GM23338 (cell line): ENCODE results near the gene MATR3. TPM values are rescaled to one million over a fixed set of nuclear protein-coding genes. Genes with fewer than 3 reads are reported as not detected.
"Not testable (repeated sequence)": the region's sequence is repeated elsewhere in the genome, so short reads cannot be mapped to it uniquely, and the experiment has no call there.

Experiments used
- ATAC-seq: fragments of 200-7000 bp; cut with Tn5 transposase; 3 replicates; pipeline ENCODE4 v1.9.1; 2020
- DNase-seq: peaks from one replicate; pipeline ENCODE4 v3.0.0-alpha.2; 2015; ENCODE audit warnings: low spot score
- H2AFZ ChIP-seq: fragments of 200-600 bp; sonication (generic); 2 replicates; pipeline ENCODE4 v1.8.0; 2016; ENCODE audit warnings: antibody characterized with exemption, mild to moderate bottlenecking, moderate library complexity
- H3F3A ChIP-seq: fragments of 200-600 bp; sonication (generic); replicated peaks from 2 replicates; pipeline ENCODE4 v1.8.0; 2017; ENCODE audit warnings: antibody characterized with exemption, mixed run types, low read depth
- H3K27ac ChIP-seq: fragments of 200-600 bp; sonication (generic); 2 replicates; pipeline ENCODE4 v1.6.1; 2016; ENCODE audit warnings: low read depth
- H3K27me3 ChIP-seq: fragments of 200-600 bp; sonication (generic); 2 replicates; pipeline ENCODE4 v1.8.0; 2016; ENCODE audit warnings: mild to moderate bottlenecking, mixed run types, moderate library complexity; ENCODE audit not compliant: insufficient read depth
- H3K36me3 ChIP-seq: fragments of 200-600 bp; sonication (generic); 2 replicates; pipeline ENCODE4 v1.8.0; 2016; ENCODE audit warnings: mild to moderate bottlenecking; ENCODE audit not compliant: insufficient read depth
- H3K4me1 ChIP-seq: fragments of 200-600 bp; sonication (generic); 2 replicates; pipeline ENCODE4 v1.8.0; 2016; ENCODE audit warnings: mild to moderate bottlenecking, moderate library complexity; ENCODE audit not compliant: insufficient read depth
- H3K4me2 ChIP-seq: fragments of 200-600 bp; sonication (generic); 2 replicates; pipeline ENCODE4 v1.7.1; 2017; ENCODE audit warnings: mixed run types
- H3K4me3 ChIP-seq: fragments of 200-600 bp; sonication (generic); 2 replicates; pipeline ENCODE4 v1.6.1; 2016; ENCODE audit warnings: mixed run types
- H3K79me2 ChIP-seq: fragments of 200-600 bp; sonication (generic); replicated peaks from 2 replicates; pipeline ENCODE4 v1.8.0; 2017; ENCODE audit warnings: mild to moderate bottlenecking; ENCODE audit not compliant: insufficient read depth
- H3K9me2 ChIP-seq: fragments of 200-600 bp; sonication (generic); 2 replicates; pipeline ENCODE4 v1.8.0; 2017; ENCODE audit not compliant: insufficient read depth
- H4K20me1 ChIP-seq: fragments of 200-600 bp; sonication (generic); replicated peaks from 2 replicates; pipeline ENCODE4 v1.8.0; 2017; ENCODE audit warnings: mild to moderate bottlenecking; ENCODE audit not compliant: insufficient read depth
- H3K27ac Mint-ChIP-seq: 2 replicates; pipeline ENCODE4 v1.8.0; 2020; ENCODE audit warnings: inconsistent platforms, mild to moderate bottlenecking, moderate library complexity, mixed read lengths
- H3K27me3 Mint-ChIP-seq: 3 replicates; pipeline ENCODE4 v1.8.0; 2022; ENCODE audit warnings: low read depth, mild to moderate bottlenecking, moderate library complexity, mixed read lengths, inconsistent platforms; ENCODE audit not compliant: insufficient read depth, poor library complexity
- H3K36me3 Mint-ChIP-seq: 3 replicates; pipeline ENCODE4 v1.8.0; 2021; ENCODE audit warnings: low read depth, mild to moderate bottlenecking, inconsistent platforms, moderate library complexity, mixed read lengths
- H3K4me1 Mint-ChIP-seq: 3 replicates; pipeline ENCODE4 v1.8.0; 2020; ENCODE audit warnings: mild to moderate bottlenecking, inconsistent platforms, mixed read lengths
- H3K4me3 Mint-ChIP-seq: 3 replicates; pipeline ENCODE4 v1.8.0; 2021; ENCODE audit warnings: moderate library complexity, mild to moderate bottlenecking, inconsistent platforms, mixed read lengths
- H3K9me3 Mint-ChIP-seq: 3 replicates; pipeline ENCODE4 v1.8.0; 2020; ENCODE audit warnings: moderate library complexity, mild to moderate bottlenecking, inconsistent platforms, mixed read lengths
- CTCF ChIP-seq, 2 experiments: fragments of 200-600 bp in 1 of 2; sonication (generic) in 1 of 2; conservative IDR thresholded peaks; 2 replicates each; pipeline versions ENCODE4 v1.5.1 to v1.6.1; 2016 to 2017; ENCODE audit warnings: antibody characterized with exemption in 2 of 2, low read depth in 2 of 2, mild to moderate bottlenecking in 2 of 2, moderate library complexity in 1 of 2
- EZH2phosphoT487 ChIP-seq: fragments of 200-600 bp; sonication (generic); IDR thresholded peaks from one replicate; pipeline ENCODE4 v1.8.1; 2018; ENCODE audit warnings: antibody characterized with exemption; ENCODE audit not compliant: unreplicated experiment
- JUNB ChIP-seq: IDR thresholded peaks from one replicate; pipeline ENCODE4 v1.6.1; 2016; ENCODE audit warnings: antibody characterized with exemption; ENCODE audit not compliant: unreplicated experiment
- ZNF114 ChIP-seq: fragments of 250-450 bp; sonication (Bioruptor Pico); IDR thresholded peaks from 2 replicates; pipeline ENCODE4 v1.5.0; 2020; ENCODE audit warnings: mild to moderate bottlenecking, moderate library complexity
- polyA plus RNA-seq: library from polyadenylated mRNA; unstranded; fragments of >200 nt; fragmentation: Nextera tagmentation; extraction: Ambion mirVana; gene quantifications from 2 replicates; pipeline ENCODE4 v1.2.1, GENCODE V29; 2016
- total RNA-seq: library from RNA; depleted of rRNA; stranded (reverse); fragments of >200 nt; shearing (Covaris generic); gene quantifications from 2 replicates; pipeline ENCODE4 v1.2.3, GENCODE V29; 2014

The MATR3 gene
- total and polyA plus RNA-seq, 2 experiments from 2014 or later = 278 to 506 TPM

- Histone ChIP-seq H3F3A (0 out of 2 replicates have a peak, but pooled peaks cover 3% of the 10 kb centered on the region), H4K20me1 (no peaks in the 10 kb centered on the region), H3K9me2 (no peaks in the 10 kb centered on the region), H3K4me3 (no peak overlapping the region), H3K4me2 (no peak overlapping the region), H3K36me3 (no peaks in the 10 kb centered on the region), H3K27ac (no peak overlapping the region), H2AFZ (peak overlapping the region; percentile 74; the same call in 1 of the 2 replicates), H3K4me1 (peaks cover 2% of the 10 kb centered on the region; the same call in 1 of the 2 replicates), H3K27me3 (no peaks in the 10 kb centered on the region), H3K79me2 (no peaks in the 10 kb centered on the region)
- peaks cover 18% of the 10 kb centered on the region for H3K4me1 Mint-ChIP-seq
- no peak for DNase-seq
- peaks cover 4% of the 10 kb centered on the region for H3K27me3 Mint-ChIP-seq
- TF ChIP-seq JUNB = no peak
- no peak for ATAC-seq
- no peaks in the 10 kb centered on the region for H3K9me3 Mint-ChIP-seq
- no peak overlapping the region for H3K4me3 Mint-ChIP-seq
- H3K27ac Mint-ChIP-seq = no peak overlapping the region
- no peaks in the 10 kb centered on the region for H3K36me3 Mint-ChIP-seq
These were observed 26.1 kb upstream of the MATR3 start for GRCh38 chr5:139267481-139267880.

GRCh38 chr5:139268364-139269202 is 25.0 kb upstream of the MATR3 start:
- Mint-ChIP-seq H3K9me3 (no peaks in the 10 kb centered on the region), H3K4me1 (peaks cover 21% of the 10 kb centered on the region), H3K36me3 (no peaks in the 10 kb centered on the region), H3K4me3 (no peak overlapping the region), H3K27me3 (peaks cover 4% of the 10 kb centered on the region), H3K27ac (no peak overlapping the region)
- DNase-seq (no peak), ATAC-seq (peak; percentile 40)
- Histone ChIP-seq H2AFZ (peak overlapping the region; percentile 74), H3K4me1 (peaks cover 13% of the 10 kb centered on the region), H3F3A (0 out of 2 replicates have a peak, but pooled peaks cover 3% of the 10 kb centered on the region), H3K4me2 (no peak overlapping the region), H3K9me2 (no peaks in the 10 kb centered on the region), H3K4me3 (no peak overlapping the region), H4K20me1 (no peaks in the 10 kb centered on the region), H3K27me3 (no peaks in the 10 kb centered on the region), H3K36me3 (no peaks in the 10 kb centered on the region), H3K79me2 (no peaks in the 10 kb centered on the region), H3K27ac (no peak overlapping the region)
- TF ChIP-seq ZNF114 (CRISPR knock-in tag) (no peak), CTCF (conservative IDR thresholded peaks at IDR 0.05; ENCODE audit: low read depth in 2 of 2) (peak; percentile 15 to 34; a peak in 2 of 4 replicates), EZH2phosphoT487 (no peak)

DNA sequence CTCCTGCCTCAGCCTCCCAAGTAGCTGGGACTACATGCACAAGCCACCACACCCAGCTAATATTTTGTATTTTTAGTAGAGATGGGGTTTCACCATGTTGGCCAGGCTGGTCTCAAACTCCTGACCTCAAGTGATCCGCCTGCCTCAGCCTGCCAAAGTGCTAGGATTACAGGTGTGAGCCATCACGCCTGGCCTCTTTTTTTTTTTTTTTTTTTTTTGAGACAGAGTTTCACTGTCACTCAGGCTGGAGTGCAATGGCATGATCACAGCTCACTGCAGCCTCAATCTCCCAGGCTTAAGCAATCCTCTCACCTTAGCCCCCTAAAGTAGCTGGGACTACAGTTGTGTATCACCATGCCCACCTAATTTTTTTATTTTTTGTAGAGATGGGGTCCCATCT is 22.8 kb upstream of the MATR3 start:
- not testable (repeated sequence) for H3K9me2 ChIP-seq, H4K20me1 ChIP-seq, H3K27ac ChIP-seq, H3K9me3 Mint-ChIP-seq, H3K4me3 ChIP-seq, H3K27ac Mint-ChIP-seq, H3K4me3 Mint-ChIP-seq, H3K27me3 ChIP-seq, H2AFZ ChIP-seq, H3K4me2 ChIP-seq, H3K36me3 ChIP-seq, ATAC-seq, DNase-seq
- Histone ChIP-seq H3K4me1 (peaks cover 18% of the 10 kb centered on the region), H3K79me2 (peaks cover 19% of the 10 kb centered on the region), H3F3A (peaks cover 17% of the 10 kb centered on the region)
- H3K4me1 Mint-ChIP-seq = peaks cover 20% of the 10 kb centered on the region
- H3K36me3 Mint-ChIP-seq = peaks cover 18% of the 10 kb centered on the region
- peaks cover 16% of the 10 kb centered on the region for H3K27me3 Mint-ChIP-seq
